ENCODE data around the gene ZNF606.

DNA sequence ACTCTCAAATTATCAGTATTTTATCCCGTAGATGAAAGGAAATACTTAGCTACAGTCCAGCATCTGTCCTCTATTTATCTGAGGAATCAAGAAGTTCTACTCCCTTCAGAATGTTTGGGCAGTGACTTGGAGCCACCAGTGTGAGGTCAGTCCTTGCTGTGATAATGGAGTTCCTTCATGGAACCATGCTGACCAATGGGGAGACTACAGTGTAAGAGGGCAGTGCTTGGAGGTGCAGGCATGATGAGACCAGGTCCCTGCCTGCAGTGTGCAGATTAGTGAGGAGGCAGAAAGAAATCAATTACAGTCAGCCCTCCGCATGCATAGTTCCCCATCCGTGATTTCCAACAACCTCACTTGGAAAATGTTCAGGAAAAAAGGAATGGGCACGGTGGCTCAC lies 28.2 kb downstream of the ZNF606 start, which contains the start of gene C19orf18:
- TF ChIP-seq NANOG (IDR thresholded peaks at IDR 0.05; ENCODE audit: borderline replicate concordance): no peak
- TF ChIP-seq, protein P1, sequence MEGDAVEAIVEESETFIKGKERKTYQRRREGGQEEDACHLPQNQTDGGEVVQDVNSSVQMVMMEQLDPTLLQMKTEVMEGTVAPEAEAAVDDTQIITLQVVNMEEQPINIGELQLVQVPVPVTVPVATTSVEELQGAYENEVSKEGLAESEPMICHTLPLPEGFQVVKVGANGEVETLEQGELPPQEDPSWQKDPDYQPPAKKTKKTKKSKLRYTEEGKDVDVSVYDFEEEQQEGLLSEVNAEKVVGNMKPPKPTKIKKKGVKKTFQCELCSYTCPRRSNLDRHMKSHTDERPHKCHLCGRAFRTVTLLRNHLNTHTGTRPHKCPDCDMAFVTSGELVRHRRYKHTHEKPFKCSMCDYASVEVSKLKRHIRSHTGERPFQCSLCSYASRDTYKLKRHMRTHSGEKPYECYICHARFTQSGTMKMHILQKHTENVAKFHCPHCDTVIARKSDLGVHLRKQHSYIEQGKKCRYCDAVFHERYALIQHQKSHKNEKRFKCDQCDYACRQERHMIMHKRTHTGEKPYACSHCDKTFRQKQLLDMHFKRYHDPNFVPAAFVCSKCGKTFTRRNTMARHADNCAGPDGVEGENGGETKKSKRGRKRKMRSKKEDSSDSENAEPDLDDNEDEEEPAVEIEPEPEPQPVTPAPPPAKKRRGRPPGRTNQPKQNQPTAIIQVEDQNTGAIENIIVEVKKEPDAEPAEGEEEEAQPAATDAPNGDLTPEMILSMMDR (conservative IDR thresholded peaks at IDR 0.05; ENCODE audit: low read depth in 2 of 2): no peak
- no peak for TF ChIP-seq EZH2phosphoT487 (IDR thresholded peaks at IDR 0.05; ENCODE audit: unreplicated experiment)
- no peak for TF ChIP-seq POLR2AphosphoS5 (IDR thresholded peaks at IDR 0.05; ENCODE audit: low read depth)
- TF ChIP-seq CREB1 (CRISPR knock-in tag; IDR thresholded peaks at IDR 0.05; ENCODE audit: low read depth): no peak
- TF ChIP-seq EZH2 (IDR thresholded peaks at IDR 0.05; ENCODE audit: low read depth, unreplicated experiment): no peak
- TF ChIP-seq, protein P2, sequence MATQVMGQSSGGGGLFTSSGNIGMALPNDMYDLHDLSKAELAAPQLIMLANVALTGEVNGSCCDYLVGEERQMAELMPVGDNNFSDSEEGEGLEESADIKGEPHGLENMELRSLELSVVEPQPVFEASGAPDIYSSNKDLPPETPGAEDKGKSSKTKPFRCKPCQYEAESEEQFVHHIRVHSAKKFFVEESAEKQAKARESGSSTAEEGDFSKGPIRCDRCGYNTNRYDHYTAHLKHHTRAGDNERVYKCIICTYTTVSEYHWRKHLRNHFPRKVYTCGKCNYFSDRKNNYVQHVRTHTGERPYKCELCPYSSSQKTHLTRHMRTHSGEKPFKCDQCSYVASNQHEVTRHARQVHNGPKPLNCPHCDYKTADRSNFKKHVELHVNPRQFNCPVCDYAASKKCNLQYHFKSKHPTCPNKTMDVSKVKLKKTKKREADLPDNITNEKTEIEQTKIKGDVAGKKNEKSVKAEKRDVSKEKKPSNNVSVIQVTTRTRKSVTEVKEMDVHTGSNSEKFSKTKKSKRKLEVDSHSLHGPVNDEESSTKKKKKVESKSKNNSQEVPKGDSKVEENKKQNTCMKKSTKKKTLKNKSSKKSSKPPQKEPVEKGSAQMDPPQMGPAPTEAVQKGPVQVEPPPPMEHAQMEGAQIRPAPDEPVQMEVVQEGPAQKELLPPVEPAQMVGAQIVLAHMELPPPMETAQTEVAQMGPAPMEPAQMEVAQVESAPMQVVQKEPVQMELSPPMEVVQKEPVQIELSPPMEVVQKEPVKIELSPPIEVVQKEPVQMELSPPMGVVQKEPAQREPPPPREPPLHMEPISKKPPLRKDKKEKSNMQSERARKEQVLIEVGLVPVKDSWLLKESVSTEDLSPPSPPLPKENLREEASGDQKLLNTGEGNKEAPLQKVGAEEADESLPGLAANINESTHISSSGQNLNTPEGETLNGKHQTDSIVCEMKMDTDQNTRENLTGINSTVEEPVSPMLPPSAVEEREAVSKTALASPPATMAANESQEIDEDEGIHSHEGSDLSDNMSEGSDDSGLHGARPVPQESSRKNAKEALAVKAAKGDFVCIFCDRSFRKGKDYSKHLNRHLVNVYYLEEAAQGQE (IDR thresholded peaks at IDR 0.05; ENCODE audit: unreplicated experiment): no peak
- no peak for TF ChIP-seq JUNB (IDR thresholded peaks at IDR 0.05; ENCODE audit: unreplicated experiment)
- TF ChIP-seq, protein P3, sequence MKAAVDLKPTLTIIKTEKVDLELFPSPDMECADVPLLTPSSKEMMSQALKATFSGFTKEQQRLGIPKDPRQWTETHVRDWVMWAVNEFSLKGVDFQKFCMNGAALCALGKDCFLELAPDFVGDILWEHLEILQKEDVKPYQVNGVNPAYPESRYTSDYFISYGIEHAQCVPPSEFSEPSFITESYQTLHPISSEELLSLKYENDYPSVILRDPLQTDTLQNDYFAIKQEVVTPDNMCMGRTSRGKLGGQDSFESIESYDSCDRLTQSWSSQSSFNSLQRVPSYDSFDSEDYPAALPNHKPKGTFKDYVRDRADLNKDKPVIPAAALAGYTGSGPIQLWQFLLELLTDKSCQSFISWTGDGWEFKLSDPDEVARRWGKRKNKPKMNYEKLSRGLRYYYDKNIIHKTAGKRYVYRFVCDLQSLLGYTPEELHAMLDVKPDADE (IDR thresholded peaks at IDR 0.05): no peak
- no peak for TF ChIP-seq STAT1 (IDR thresholded peaks at IDR 0.05; ENCODE audit: unreplicated experiment)

Data from GM23338 (cell line).